HL-60/S4 treated with phorbol 12-myristate 13-acetate at 8.2 ng/mL for 4 days and 3 days (cell line): Measurements from ENCODE around the gene HS3ST5.

Experiments
- in situ Hi-C: fragments of 300-500 bp; cut with MboI; formaldehyde crosslinking; loops from 2 replicates; pipeline ENCODE4 v1.15.0; 2022; ENCODE audit warnings: low sequenced_read_pairs

Gene HS3ST5

GRCh38 chr6:114200891-114201290 is 141.9 kb downstream of the HS3ST5 start:
- in situ Hi-C loops: no loop called here

GRCh38 chr6:114195631-114196403 is 147.0 kb downstream of the HS3ST5 start:
- in situ Hi-C loops: no loop called here

- in situ Hi-C loops: no loop called here
These were observed 147.8 kb downstream of the HS3ST5 start for GRCh38 chr6:114195027-114195365.

GRCh38 chr6:114194362-114195026 is 148.3 kb downstream of the HS3ST5 start:
- in situ Hi-C loops: no loop called here

GRCh38 chr6:114187563-114187962 is 155.3 kb downstream of the HS3ST5 start:
- in situ Hi-C loops: no loop called here

GRCh38 chr6:114181664-114182063 is 161.2 kb downstream of the HS3ST5 start:
- in situ Hi-C loops: no loop called here

GRCh38 chr6:114179411-114179810 is 163.4 kb downstream of the HS3ST5 start:
- in situ Hi-C loops: no loop called here

- in situ Hi-C loops: no loop called here
These were observed 166.1 kb downstream of the HS3ST5 start for GRCh38 chr6:114176726-114177125.

- in situ Hi-C loops: no loop called here
These were observed 170.1 kb downstream of the HS3ST5 start for GRCh38 chr6:114172576-114173260.

GRCh38 chr6:114171473-114171872 is 171.3 kb downstream of the HS3ST5 start:
- in situ Hi-C loops: no loop called here

GRCh38 chr6:114170958-114171387 is 171.8 kb downstream of the HS3ST5 start:
- in situ Hi-C loops: no loop called here

- in situ Hi-C loops: no loop called here
These were observed 172.5 kb downstream of the HS3ST5 start for GRCh38 chr6:114170372-114170771.

- in situ Hi-C loops: no loop called here
These were observed 173.1 kb downstream of the HS3ST5 start for GRCh38 chr6:114169763-114170162.

- in situ Hi-C loops: no loop called here
These were observed 174.9 kb downstream of the HS3ST5 start for GRCh38 chr6:114167583-114168576.

- in situ Hi-C loops: no loop called here
These were observed 178.6 kb downstream of the HS3ST5 start for GRCh38 chr6:114164207-114164606.

- in situ Hi-C loops: no loop called here
These were observed 180.0 kb downstream of the HS3ST5 start for GRCh38 chr6:114162691-114163347.

GRCh38 chr6:114160881-114161280 is 181.9 kb downstream of the HS3ST5 start:
- in situ Hi-C loops: no loop called here

GRCh38 chr6:114159727-114160126 is 183.1 kb downstream of the HS3ST5 start:
- in situ Hi-C loops: no loop called here

- in situ Hi-C loops: no loop called here
These were observed 183.8 kb downstream of the HS3ST5 start for GRCh38 chr6:114158838-114159694.
